Gastrocnemius medialis (tissue), 4 donors: ENCODE measurements around the gene ADRM1. TPM values are rescaled to one million over a fixed set of nuclear protein-coding genes. Genes with fewer than 3 reads are reported as not detected.

Source experiments
- ATAC-seq, 2 donors: fragments of 150-250 bp; one replicate each; pipeline ENCODE4 v1.9.1; 2016
- DNase-seq, 2 donors: peaks; one replicate each; pipeline ENCODE4 v3.0.0-alpha.2; 2019
- H3K27ac ChIP-seq, 4 donors: fragments of 200-600 bp; sonication (generic); 1 replicate in 1 of 4; 2 replicates in 3 of 4; pipeline ENCODE4 v1.5.1; 2016 to 2018; ENCODE audit warnings: mild to moderate bottlenecking in 2 of 4, moderate library complexity in 1 of 4
- H3K27me3 ChIP-seq, 3 donors: fragments of 200-600 bp; sonication (generic) in 2 of 3; 1 replicate in 1 of 3; 2 replicates in 2 of 3; pipeline versions ENCODE4 v1.5.1 to v1.6.0; 2016 to 2019; ENCODE audit warnings: mild to moderate bottlenecking in 1 of 3, moderate library complexity in 1 of 3
- H3K36me3 ChIP-seq, 2 donors: fragments of 200-600 bp; sonication (generic) in 1 of 2; one replicate each; pipeline ENCODE4 v1.5.1; 2017 to 2018
- H3K4me1 ChIP-seq, 2 donors: fragments of 200-600 bp; sonication (generic) in 1 of 2; one replicate each; pipeline ENCODE4 v1.5.1; 2016 to 2017; ENCODE audit warnings: mild to moderate bottlenecking in 2 of 2
- H3K4me3 ChIP-seq, 4 donors: fragments of 200-600 bp; sonication (generic) in 3 of 4; 1 replicate in 1 of 4; 2 replicates in 3 of 4; pipeline ENCODE4 v1.5.1; 2016 to 2019; ENCODE audit warnings: mild to moderate bottlenecking in 2 of 4
- H3K9me3 ChIP-seq, 3 donors: fragments of 200-600 bp; sonication (generic) in 2 of 3; 1 replicate in 1 of 3; 2 replicates in 2 of 3; pipeline ENCODE4 v1.5.1; 2016 to 2019
- POLR2A ChIP-seq, 2 donors: fragments of 450-650 bp; IDR thresholded peaks; one replicate each; pipeline ENCODE4 v1.6.1; 2017; ENCODE audit warnings: antibody characterized with exemption in 2 of 2, mild to moderate bottlenecking in 2 of 2, moderate library complexity in 2 of 2
- in situ Hi-C, 4 donors: fragments of 200-750 bp; cut with MboI; loops; one replicate each; pipeline versions ENCODE4 v1.15.0 to v1.8.0; 2017; ENCODE audit warnings: low sequenced_read_pairs in 4 of 4
- intact Hi-C: fragments of 100-400 bp; cut with DNase I; formaldehyde crosslinking; loops from one replicate; pipeline ENCODE4 v1.15.1; 2023; ENCODE audit warnings: low total_unique reads
- total RNA-seq, 4 donors: library from RNA; depleted of rRNA; stranded (reverse); fragments of >200 nt; gene quantifications; one replicate each; pipeline versions ENCODE4 v1.1.0 to v1.2.3, GENCODE V29; 2016
- TF ChIP-seq, protein P1 (sequence below), 5 experiments: fragments of 450-650 bp in 3 of 5; fragments of 200-600 bp in 2 of 5; sonication (generic) in 2 of 5; IDR thresholded peaks in 4 of 5; conservative IDR thresholded peaks in 1 of 5; 1 replicate in 4 of 5; 2 replicates in 1 of 5; pipeline ENCODE4 v1.5.1; 2016 to 2019; ENCODE audit warnings: antibody characterized with exemption in 5 of 5, mild to moderate bottlenecking in 3 of 5, moderate library complexity in 3 of 5

ADRM1 gene
- total RNA-seq, 4 donors from 2014 or later = 389 to 644 (median 611) TPM

DNA sequence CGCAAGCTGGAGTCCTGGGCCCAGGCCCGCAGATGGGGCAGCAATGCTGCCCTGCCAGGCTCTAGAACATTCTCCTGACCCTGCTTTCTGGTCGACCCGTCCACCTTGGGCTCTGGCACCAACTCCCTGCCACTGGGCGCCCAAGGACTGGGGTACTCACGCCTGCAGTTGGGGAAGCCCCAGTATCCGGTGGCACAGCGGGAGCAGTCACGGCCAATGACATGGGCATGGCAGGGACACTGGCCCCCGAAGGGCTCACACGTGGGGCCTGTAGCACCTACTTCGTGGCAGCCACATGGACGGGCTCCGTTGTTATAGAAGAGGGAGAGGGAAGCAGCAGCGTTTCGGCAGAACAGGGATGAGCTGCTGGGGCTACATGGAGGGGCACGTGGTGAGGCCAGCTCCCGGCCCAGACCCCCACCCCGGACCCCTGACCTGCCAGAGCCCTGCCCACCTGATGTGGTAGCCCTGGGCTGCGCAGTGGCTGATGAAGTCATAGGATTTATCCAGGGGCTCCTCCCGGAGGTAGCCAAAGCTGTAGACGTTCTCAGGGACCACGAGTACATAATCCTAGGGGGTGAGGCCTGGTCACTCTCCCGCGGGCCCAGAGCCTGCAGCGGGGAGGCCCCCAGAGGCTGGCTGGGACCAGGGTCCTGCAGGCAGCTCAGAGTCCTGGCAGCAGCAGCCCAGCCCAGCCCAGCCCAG, 26.0 kb downstream of the ADRM1 start:
- intact Hi-C loops (no loop called here), in situ Hi-C loops (no loop called here)
- no peaks in the 10 kb centered on the region for H3K9me3 ChIP-seq
- TF ChIP-seq POLR2A (IDR thresholded peaks at IDR 0.05) = no peak
- TF ChIP-seq, protein P1, sequence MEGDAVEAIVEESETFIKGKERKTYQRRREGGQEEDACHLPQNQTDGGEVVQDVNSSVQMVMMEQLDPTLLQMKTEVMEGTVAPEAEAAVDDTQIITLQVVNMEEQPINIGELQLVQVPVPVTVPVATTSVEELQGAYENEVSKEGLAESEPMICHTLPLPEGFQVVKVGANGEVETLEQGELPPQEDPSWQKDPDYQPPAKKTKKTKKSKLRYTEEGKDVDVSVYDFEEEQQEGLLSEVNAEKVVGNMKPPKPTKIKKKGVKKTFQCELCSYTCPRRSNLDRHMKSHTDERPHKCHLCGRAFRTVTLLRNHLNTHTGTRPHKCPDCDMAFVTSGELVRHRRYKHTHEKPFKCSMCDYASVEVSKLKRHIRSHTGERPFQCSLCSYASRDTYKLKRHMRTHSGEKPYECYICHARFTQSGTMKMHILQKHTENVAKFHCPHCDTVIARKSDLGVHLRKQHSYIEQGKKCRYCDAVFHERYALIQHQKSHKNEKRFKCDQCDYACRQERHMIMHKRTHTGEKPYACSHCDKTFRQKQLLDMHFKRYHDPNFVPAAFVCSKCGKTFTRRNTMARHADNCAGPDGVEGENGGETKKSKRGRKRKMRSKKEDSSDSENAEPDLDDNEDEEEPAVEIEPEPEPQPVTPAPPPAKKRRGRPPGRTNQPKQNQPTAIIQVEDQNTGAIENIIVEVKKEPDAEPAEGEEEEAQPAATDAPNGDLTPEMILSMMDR (IDR thresholded peaks at IDR 0.05 in 4 of 5, conservative IDR thresholded peaks at IDR 0.05 in 1 of 5) = no peak
- no peaks in the 10 kb centered on the region for H3K4me1 ChIP-seq
- peaks cover 0 to 26% of the 10 kb centered on the region in 2 donors for H3K36me3 ChIP-seq
- H3K27me3 ChIP-seq = no peaks in the 10 kb centered on the region
- H3K27ac ChIP-seq = no peak overlapping the region
- no peak overlapping the region for H3K4me3 ChIP-seq
- DNase-seq (no peak), ATAC-seq (no peak)

GRCh38 chr20:62329389-62330377, 26.9 kb downstream of the ADRM1 start:
- H3K27me3 ChIP-seq = no peaks in the 10 kb centered on the region
- H3K4me1 ChIP-seq = no peaks in the 10 kb centered on the region
- DNase-seq (no peak), ATAC-seq (no peak)
- H3K36me3 ChIP-seq = peaks cover 0 to 22% of the 10 kb centered on the region in 2 donors
- H3K27ac ChIP-seq = no peak overlapping the region
- intact Hi-C loops = no loop called here
- TF ChIP-seq, protein P1 (IDR thresholded peaks at IDR 0.05 in 4 of 5, conservative IDR thresholded peaks at IDR 0.05 in 1 of 5) = no peak
- TF ChIP-seq POLR2A (IDR thresholded peaks at IDR 0.05) = no peak
- no peaks in the 10 kb centered on the region for H3K9me3 ChIP-seq
- no peak overlapping the region for H3K4me3 ChIP-seq
- in situ Hi-C loops = no loop called here

DNA sequence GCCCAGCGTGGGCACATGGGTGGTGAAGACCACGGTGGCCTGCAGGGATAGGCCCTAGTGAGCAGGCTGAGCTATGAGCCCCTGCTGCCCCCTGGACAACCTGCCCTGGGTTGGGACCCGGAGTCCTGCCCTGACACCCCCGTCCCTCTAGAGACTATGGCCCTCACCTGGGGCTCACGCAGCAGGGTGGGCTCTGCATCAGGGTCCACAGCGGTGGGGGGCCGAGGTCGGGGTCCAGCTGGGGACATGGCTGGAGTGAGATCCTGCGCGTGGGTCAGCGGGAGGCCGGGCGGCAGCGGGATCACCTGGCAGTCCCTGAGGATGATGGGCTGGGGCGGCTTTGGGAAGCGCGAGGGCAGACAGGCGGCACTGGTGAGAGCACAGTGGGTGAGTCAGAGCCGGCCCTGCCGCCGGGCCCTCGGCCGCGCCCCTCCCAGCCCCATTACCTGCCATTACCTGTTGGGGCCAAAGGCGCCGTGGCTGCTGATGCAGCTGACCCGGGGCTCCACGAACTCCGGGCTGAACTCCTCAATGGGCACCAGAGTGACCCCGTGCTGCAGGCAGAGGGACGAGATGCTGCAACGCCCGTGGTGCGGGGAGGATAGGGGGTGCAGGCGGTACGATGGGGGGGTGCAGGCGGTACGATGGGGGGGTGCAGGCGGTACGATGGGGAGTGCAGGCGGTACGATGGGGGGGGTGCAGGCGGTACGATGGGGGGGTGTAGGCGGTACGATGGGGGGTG, 27.9 kb downstream of the ADRM1 start:
- TF ChIP-seq POLR2A (IDR thresholded peaks at IDR 0.05) = no peak
- TF ChIP-seq, protein P1 (IDR thresholded peaks at IDR 0.05 in 4 of 5, conservative IDR thresholded peaks at IDR 0.05 in 1 of 5) = no peak
- Histone ChIP-seq H3K9me3 (no peaks in the 10 kb centered on the region), H3K4me1 (no peaks in the 10 kb centered on the region), H3K27ac (no peak overlapping the region), H3K27me3 (no peaks in the 10 kb centered on the region), H3K36me3 (peaks cover 0 to 22% of the 10 kb centered on the region in 2 donors), H3K4me3 (no peak overlapping the region)
- intact Hi-C loops = no loop called here
- in situ Hi-C loops = no loop called here
- ATAC-seq (no peak), DNase-seq (no peak)

DNA sequence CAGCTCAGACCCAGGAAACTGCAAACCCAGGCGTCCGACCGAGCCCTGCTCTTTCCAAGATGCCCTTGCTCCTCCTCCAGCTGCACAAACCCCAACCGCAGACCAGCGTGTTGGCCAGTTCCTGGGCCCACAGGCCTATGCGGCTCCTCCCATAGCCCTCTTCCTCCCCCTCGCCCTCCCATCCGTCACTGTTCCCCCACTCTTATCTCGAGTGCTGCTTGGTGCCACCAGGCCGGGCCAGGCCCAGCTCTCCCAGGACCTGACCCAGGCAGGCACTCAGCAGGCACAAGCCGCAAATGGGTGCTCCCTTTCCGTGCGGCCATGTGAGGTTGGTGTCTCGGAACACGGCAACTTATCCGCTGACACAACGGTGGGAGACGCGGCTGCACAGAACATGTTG, 28.6 kb downstream of the ADRM1 start:
- Histone ChIP-seq H3K27ac (no peak overlapping the region), H3K4me3 (no peak overlapping the region), H3K36me3 (peaks cover 0 to 22% of the 10 kb centered on the region in 2 donors), H3K27me3 (no peaks in the 10 kb centered on the region), H3K9me3 (no peaks in the 10 kb centered on the region), H3K4me1 (no peaks in the 10 kb centered on the region)
- ATAC-seq (no peak), DNase-seq (no peak)
- in situ Hi-C loops (no loop called here), intact Hi-C loops (no loop called here)
- TF ChIP-seq POLR2A (IDR thresholded peaks at IDR 0.05) = no peak
- TF ChIP-seq, protein P1 (IDR thresholded peaks at IDR 0.05 in 4 of 5, conservative IDR thresholded peaks at IDR 0.05 in 1 of 5) = no peak
